ENCODE results near the gene CNOT1.

Gene CNOT1

DNA sequence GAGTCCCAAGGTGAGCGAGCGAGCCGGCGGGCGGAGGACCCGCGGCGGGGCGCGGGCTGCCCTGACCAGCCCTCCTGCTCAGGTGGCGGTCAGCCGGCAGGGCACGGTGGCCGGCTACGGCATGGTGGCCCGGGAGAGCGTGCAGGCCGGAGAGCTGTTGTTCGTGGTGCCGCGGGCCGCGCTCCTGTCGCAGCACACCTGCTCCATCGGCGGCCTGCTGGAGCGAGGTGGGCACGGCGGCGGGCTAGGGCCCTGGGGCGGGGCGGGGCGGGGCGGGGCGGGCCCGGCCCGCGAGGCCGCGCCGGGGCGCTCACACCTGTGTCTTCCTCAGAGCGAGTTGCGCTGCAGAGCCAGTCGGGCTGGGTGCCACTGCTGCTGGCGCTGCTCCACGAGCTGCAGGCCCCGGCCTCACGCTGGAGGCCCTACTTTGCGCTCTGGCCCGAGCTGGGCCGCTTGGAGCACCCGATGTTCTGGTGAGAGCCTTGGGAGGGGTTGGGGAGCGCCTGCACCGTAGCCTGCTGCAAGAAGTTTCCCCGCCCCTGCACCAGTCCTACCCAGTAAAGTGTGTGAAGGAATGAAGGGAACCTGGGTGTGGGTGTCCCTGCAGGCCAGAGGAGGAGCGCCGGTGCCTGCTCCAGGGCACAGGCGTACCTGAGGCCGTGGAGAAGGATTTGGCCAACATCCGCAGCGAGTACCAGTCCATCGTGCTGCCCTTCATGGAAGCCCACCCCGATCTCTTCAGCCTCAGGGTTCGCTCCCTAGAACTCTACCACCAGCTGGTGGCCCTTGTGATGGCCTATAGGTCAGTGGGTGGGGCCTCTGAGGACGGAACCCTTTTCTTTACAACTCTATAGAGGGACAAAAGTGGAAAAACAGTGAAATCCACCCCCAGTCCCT is 113.5 kb downstream of the CNOT1 start:
- ATAC-seq = peak; percentile 46 to 53

GRCh38 chr16:58515125-58515870 is 114.3 kb downstream of the CNOT1 start, which contains the start of gene SETD6:
Gene SETD6 (plus strand): TSS chr16:58515517. CDS start chr16:58515538, 21 bp downstream.
- peak; percentile 70 to 76 for ATAC-seq

GRCh38 chr16:58513874-58514273 is 115.8 kb downstream of the CNOT1 start:
- no peak for ATAC-seq

DNA sequence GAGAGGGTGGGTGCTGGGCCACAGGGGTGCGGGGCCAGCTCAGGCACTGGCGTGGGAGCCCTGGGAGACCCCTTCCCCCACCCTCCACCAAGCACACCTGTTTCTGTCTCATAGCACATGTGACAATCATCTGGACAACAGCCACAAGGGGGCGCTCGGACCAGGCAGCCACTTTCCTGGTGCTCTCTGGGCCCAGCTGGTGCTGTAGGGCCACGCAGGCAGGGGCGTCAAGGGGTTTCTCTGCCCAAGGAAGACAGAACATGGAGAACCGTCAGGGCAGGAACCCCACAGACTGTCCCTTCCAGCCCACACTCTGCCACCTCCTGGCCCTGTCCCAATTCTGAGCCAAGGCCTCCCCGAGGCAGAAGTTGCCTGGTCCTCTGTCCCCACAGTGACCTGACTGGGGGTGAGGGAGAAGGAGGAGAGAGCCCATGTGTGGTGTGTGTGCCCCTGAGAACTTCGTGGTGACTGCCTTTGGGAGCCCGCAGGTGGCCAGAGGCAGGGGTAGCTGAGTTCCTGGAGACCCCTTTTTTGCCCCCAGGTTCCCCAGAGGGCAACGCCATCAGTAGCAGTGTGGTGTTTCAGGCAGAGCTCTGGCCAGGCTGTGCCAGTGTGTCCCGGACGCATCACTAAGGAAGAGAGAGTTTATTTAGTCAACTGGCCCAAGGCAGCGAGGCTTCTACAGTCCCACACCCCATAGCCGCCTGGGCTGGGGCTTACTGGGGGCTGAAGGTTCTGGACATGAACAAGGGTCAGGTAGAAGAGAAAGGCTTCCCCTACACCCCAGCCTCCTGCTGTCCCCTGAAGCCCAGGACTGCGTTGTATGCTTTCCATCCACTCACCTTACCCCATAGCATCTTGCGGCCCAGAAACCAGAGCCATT is 117.5 kb downstream of the CNOT1 start:
- ATAC-seq = peak; percentile 45 to 54

- ATAC-seq = no peak
Observed at GRCh38 chr16:58510776-58511628, 118.6 kb downstream of the CNOT1 start.

DNA sequence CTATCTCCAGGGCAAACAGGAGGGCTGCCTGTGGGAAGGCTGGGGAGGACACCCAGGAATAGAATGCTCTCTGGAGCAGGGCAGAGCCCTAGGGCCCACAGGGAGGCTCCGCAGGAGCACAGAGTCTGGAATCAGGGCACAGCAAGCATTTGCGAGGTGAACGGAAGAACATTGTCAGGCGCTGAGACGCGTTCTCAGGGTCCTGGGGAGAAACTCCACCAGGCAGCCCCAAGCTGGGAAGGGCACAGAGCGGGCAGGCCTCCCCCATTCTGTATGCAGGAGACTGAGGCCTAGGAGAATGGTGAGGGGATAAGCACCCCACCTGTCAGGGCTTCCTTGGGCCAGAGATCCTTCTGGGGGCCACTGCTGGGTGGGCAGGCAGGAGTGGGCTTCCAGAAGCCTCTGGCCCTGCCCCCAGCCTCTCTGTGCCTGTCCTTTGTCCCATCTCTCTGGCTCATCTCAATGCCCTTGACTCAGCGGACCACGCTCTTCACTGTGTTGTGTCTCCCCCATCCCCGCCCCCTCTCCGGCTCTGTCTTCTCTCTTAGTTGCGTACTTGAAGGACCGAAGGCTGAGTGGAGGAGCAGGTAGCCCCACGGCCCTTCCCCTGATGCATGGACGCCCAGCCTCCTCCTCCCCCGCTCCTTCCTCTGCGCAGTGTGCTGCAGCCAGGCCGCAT is 119.4 kb downstream of the CNOT1 start:
- no peak for ATAC-seq

- ATAC-seq = no peak
Observed at GRCh38 chr16:58509256-58510096, 120.2 kb downstream of the CNOT1 start.

GRCh38 chr16:58508671-58509251 is 120.9 kb downstream of the CNOT1 start:
- no peak for ATAC-seq

DNA sequence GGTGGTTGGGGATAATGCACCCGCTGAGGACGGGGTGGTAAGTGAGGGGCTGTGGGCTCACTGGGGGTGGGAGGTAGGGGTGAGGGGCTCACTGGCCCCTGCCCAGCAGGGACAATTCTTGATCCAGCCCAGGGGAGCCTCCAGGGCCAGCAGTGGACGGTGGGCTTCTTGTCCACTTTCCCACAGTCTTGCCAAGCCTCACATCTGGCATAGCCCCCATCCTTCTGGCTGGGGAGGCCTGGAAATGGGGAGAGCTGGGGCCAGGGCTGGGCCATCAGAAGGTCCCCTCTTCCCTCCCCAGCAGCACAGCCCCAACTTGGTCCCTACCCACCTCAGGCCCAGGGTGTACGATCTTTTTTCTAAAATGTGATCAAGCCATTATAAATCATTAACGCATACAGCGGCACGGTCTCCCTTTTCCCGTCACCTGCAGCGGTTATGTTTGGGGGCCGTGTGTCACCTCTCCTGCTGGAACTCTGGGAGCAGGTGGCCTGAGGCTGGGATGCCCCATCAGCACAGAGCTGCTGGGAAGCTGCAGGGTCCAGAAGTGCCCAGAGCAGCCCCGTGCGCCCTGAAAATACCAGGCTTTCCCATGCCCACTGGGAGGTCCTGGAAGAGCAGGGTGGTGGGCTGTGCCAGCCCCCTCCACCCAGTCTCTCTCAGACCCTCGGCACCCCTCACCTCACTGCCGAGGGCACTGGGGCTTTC is 121.5 kb downstream of the CNOT1 start:
- no peak for ATAC-seq

- no peak for ATAC-seq
Observed at GRCh38 chr16:58507195-58507962, 122.2 kb downstream of the CNOT1 start.

GRCh38 chr16:58506241-58507194 is 123.1 kb downstream of the CNOT1 start:
- no peak for ATAC-seq

DNA sequence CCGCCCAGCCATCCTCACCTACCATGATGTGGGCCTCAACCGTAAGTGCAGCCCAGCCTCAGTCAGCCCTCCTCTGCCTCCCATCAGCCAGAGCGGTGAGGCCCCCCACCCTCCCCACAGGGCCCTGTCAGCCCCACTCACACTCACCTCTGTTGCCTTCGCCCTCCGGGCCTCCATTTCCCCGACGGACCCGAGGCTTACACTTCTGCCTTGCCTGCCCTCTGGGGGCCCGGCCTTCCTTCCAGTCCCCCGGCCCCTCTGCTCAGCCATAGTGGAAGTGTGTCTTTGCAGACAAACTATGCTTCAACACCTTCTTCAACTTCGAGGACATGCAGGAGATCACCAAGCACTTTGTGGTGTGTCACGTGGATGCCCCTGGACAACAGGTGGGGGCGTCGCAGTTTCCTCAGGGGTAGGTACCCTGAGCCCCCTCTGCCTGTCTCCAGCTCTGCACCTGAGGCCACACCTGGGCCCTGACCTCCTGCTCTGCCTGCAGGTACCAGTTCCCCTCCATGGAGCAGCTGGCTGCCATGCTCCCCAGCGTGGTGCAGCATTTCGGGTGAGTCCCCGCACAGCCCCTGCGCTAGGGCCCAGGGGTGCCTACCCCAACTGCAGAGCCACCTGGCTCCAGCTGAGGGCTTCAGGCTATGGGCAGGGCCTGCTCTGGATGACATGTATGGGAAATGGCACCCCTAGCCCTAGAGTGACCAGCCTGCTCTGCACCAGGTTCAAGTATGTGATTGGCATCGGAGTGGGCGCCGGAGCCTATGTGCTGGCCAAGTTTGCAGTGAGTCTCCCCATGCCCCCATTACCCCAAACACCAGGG is 125.5 kb downstream of the CNOT1 start:
- ATAC-seq = no peak

GRCh38 chr16:58503166-58503862 is 126.3 kb downstream of the CNOT1 start:
- ATAC-seq = no peak

GRCh38 chr16:58502217-58502921 is 127.3 kb downstream of the CNOT1 start:
- ATAC-seq = no peak

Data from activated CD4-positive, CD25-positive, alpha-beta regulatory T cell treated with anti-CD3 and anti-CD28 coated beads, Interleukin-2, amount 50 U/mL, for 24 hours (primary cell).